PFSK-1 (cell line): ENCODE data around the gene APIP.

Source experiments
- FOXP2 ChIP-seq: optimal IDR thresholded peaks from 2 replicates; pipeline ENCODE3; 2011; ENCODE audit warnings: borderline replicate concordance, control low read depth, inconsistent platforms; ENCODE audit not compliant: insufficient read depth; ENCODE audit errors: extremely low read length, extremely low read depth
- POLR2AphosphoS5 ChIP-seq: IDR thresholded peaks from 2 replicates; pipeline ENCODE4 v1.6.1; 2012; ENCODE audit warnings: low read depth, mild to moderate bottlenecking, control low read depth, low read length, moderate library complexity
- REST ChIP-seq, 2 experiments: IDR thresholded peaks; 2 replicates each; pipeline versions ENCODE4 v1.6.1 to v1.8.0; 2011 to 2012; ENCODE audit warnings: low read depth in 2 of 2, low read length in 2 of 2, control low read depth in 1 of 2, inconsistent platforms in 1 of 2, mild to moderate bottlenecking in 1 of 2, moderate library complexity in 1 of 2; ENCODE audit not compliant: insufficient read depth in 1 of 2
- SIN3A ChIP-seq: IDR thresholded peaks from 2 replicates; pipeline ENCODE4 v1.6.1; 2012; ENCODE audit warnings: mild to moderate bottlenecking, low read length, moderate library complexity, borderline replicate concordance; ENCODE audit not compliant: insufficient read depth
- TAF1 ChIP-seq: IDR thresholded peaks from 2 replicates; pipeline ENCODE4 v1.6.1; 2012; ENCODE audit warnings: low read length, control low read depth, borderline replicate concordance; ENCODE audit not compliant: insufficient read depth

- TF ChIP-seq TAF1 (no peak), POLR2AphosphoS5 (no peak), SIN3A (no peak), REST (IDR thresholded peaks at IDR 0.05; ENCODE audit: insufficient read depth in 1 of 2, low read depth in 2 of 2, low read length in 2 of 2) (no peak), FOXP2 (no peak)
Measured at GRCh38 chr11:34962034-34962433, 45.9 kb upstream of the APIP start.
